H9 (cell line): ENCODE data around the gene BRD7. TPM values are rescaled to one million over a fixed set of nuclear protein-coding genes. Genes with fewer than 3 reads are reported as not detected.

Experiments
- DNase-seq: peaks from one replicate; pipeline ENCODE4 v3.0.0-alpha.2; 2017
- H2AFZ ChIP-seq: one replicate; pipeline ENCODE4 v1.6.1; 2013; ENCODE audit warnings: mild to moderate bottlenecking, low read length, control low read depth, moderate library complexity
- H2AK5ac ChIP-seq: 2 replicates; pipeline ENCODE4 v1.6.1; 2013; ENCODE audit warnings: low read length, control low read depth, mixed read lengths; ENCODE audit not compliant: insufficient read length
- H2BK120ac ChIP-seq: one replicate; pipeline ENCODE4 v1.6.1; 2013; ENCODE audit warnings: low read depth, mild to moderate bottlenecking, low read length, control low read depth, inconsistent platforms; ENCODE audit not compliant: poor library complexity, severe bottlenecking
- H2BK12ac ChIP-seq: 2 replicates; pipeline ENCODE4 v1.6.1; 2013; ENCODE audit warnings: low read length, control low read depth, mixed read lengths, low read depth; ENCODE audit not compliant: insufficient read length
- H2BK15ac ChIP-seq: 2 replicates; pipeline ENCODE4 v1.6.1; 2013; ENCODE audit warnings: low read depth, low read length, control low read depth
- H2BK20ac ChIP-seq: one replicate; pipeline ENCODE4 v1.6.1; 2013; ENCODE audit warnings: low read depth, mild to moderate bottlenecking, low read length, control low read depth, inconsistent platforms; ENCODE audit not compliant: poor library complexity, severe bottlenecking
- H2BK5ac ChIP-seq: 2 replicates; pipeline ENCODE4 v1.6.1; 2013; ENCODE audit warnings: low read length, control low read depth, mixed read lengths; ENCODE audit not compliant: insufficient read length
- H3K14ac ChIP-seq: 2 replicates; pipeline ENCODE4 v1.6.1; 2013; ENCODE audit warnings: low read length, control low read depth; ENCODE audit not compliant: insufficient read depth
- H3K18ac ChIP-seq: 2 replicates; pipeline ENCODE4 v1.6.1; 2013; ENCODE audit warnings: low read depth, mild to moderate bottlenecking, mixed read lengths, low read length, control low read depth; ENCODE audit not compliant: insufficient read length
- H3K23ac ChIP-seq: 2 replicates; pipeline ENCODE4 v1.6.1; 2013; ENCODE audit warnings: low read length, control low read depth, mixed read lengths, low read depth; ENCODE audit not compliant: insufficient read length
- H3K23me2 ChIP-seq: 2 replicates; pipeline ENCODE4 v1.6.1; 2013; ENCODE audit warnings: low read depth, mild to moderate bottlenecking, mixed read lengths, low read length, control low read depth; ENCODE audit not compliant: insufficient read length, poor library complexity, severe bottlenecking
- H3K27ac ChIP-seq: 2 replicates; pipeline ENCODE4 v1.5.1; 2013; ENCODE audit warnings: low read length, control low read depth, mixed read lengths, low read depth; ENCODE audit not compliant: insufficient read length
- H3K27me3 ChIP-seq: 2 replicates; pipeline ENCODE4 v1.6.1; 2013; ENCODE audit warnings: low read length, control low read depth, inconsistent platforms; ENCODE audit not compliant: insufficient read depth
- H3K4ac ChIP-seq: 2 replicates; pipeline ENCODE4 v1.6.1; 2013; ENCODE audit warnings: low read depth, mild to moderate bottlenecking, control low read depth, inconsistent platforms, low read length, moderate library complexity
- H3K4me1 ChIP-seq: 2 replicates; pipeline ENCODE4 v1.6.1; 2013; ENCODE audit warnings: low read length, control low read depth, inconsistent platforms; ENCODE audit not compliant: insufficient read depth
- H3K4me2 ChIP-seq: 2 replicates; pipeline ENCODE4 v1.6.1; 2013; ENCODE audit warnings: low read length, control low read depth, mixed read lengths; ENCODE audit not compliant: insufficient read length, insufficient read depth
- H3K56ac ChIP-seq: 2 replicates; pipeline ENCODE4 v1.6.1; 2013; ENCODE audit warnings: low read depth, mild to moderate bottlenecking, mixed read lengths, low read length, control low read depth; ENCODE audit not compliant: insufficient read length
- H3K79me1 ChIP-seq: 2 replicates; pipeline ENCODE4 v1.6.1; 2013; ENCODE audit warnings: low read depth, mild to moderate bottlenecking, moderate library complexity, low read length, control low read depth, inconsistent platforms; ENCODE audit not compliant: insufficient read depth, poor library complexity, severe bottlenecking
- H3K79me2 ChIP-seq: 2 replicates; pipeline ENCODE4 v1.6.1; 2013; ENCODE audit warnings: low read length, control low read depth, inconsistent platforms; ENCODE audit not compliant: insufficient read depth
- H3K9ac ChIP-seq: 2 replicates; pipeline ENCODE4 v1.6.1; 2013; ENCODE audit warnings: low read length, control low read depth, mixed read lengths; ENCODE audit not compliant: insufficient read length; ENCODE audit errors: extremely low read depth
- H3K9me3 ChIP-seq: one replicate; pipeline ENCODE4 v1.6.1; 2013; ENCODE audit warnings: low read depth, low read length, inconsistent platforms; ENCODE audit not compliant: control insufficient read depth
- H3T11ph ChIP-seq: one replicate; pipeline ENCODE4 v1.6.1; 2013; ENCODE audit warnings: mild to moderate bottlenecking, low read length, control low read depth, inconsistent platforms
- H4K20me1 ChIP-seq: one replicate; pipeline ENCODE4 v1.6.1; 2013; ENCODE audit not compliant: control insufficient read depth, insufficient read length, insufficient read depth
- H4K5ac ChIP-seq: 2 replicates; pipeline ENCODE4 v1.6.1; 2013; ENCODE audit warnings: low read depth, mild to moderate bottlenecking, mixed read lengths, low read length, control low read depth; ENCODE audit not compliant: insufficient read length
- H4K8ac ChIP-seq: replicated peaks from 2 replicates; pipeline ENCODE4 v1.6.1; 2013; ENCODE audit warnings: low read length, control low read depth, mixed read lengths, low read depth; ENCODE audit not compliant: insufficient read length
- H4K91ac ChIP-seq: 2 replicates; pipeline ENCODE4 v1.6.1; 2013; ENCODE audit warnings: low read depth, mild to moderate bottlenecking, moderate library complexity, mixed read lengths, low read length, control low read depth; ENCODE audit not compliant: insufficient read length
- H3K27ac Mint-ChIP-seq, 3 experiments: 2 replicates in 2 of 3; 3 replicates in 1 of 3; pipeline ENCODE4 v1.8.0; 2020 to 2021; ENCODE audit warnings: mixed read lengths in 3 of 3, mild to moderate bottlenecking in 1 of 3, moderate library complexity in 1 of 3
- H3K27me3 Mint-ChIP-seq: 2 replicates; pipeline ENCODE4 v1.8.0; 2021; ENCODE audit warnings: low read depth, mild to moderate bottlenecking, moderate library complexity, mixed read lengths
- H3K36me3 Mint-ChIP-seq, 3 experiments: 2 replicates in 2 of 3; 3 replicates in 1 of 3; pipeline ENCODE4 v1.8.0; 2020 to 2021; ENCODE audit warnings: low read depth in 3 of 3, mixed read lengths in 3 of 3; ENCODE audit not compliant: insufficient read depth in 1 of 3
- H3K4me1 Mint-ChIP-seq, 2 experiments: 2 replicates each; pipeline ENCODE4 v1.8.0; 2020; ENCODE audit warnings: mixed read lengths in 2 of 2
- H3K4me3 Mint-ChIP-seq, 2 experiments: 2 replicates in 1 of 2; 3 replicates in 1 of 2; pipeline ENCODE4 v1.8.0; 2020 to 2021; ENCODE audit warnings: mild to moderate bottlenecking in 2 of 2, mixed read lengths in 2 of 2, moderate library complexity in 1 of 2
- H3K9me3 Mint-ChIP-seq, 2 experiments: 2 replicates in 1 of 2; 3 replicates in 1 of 2; pipeline ENCODE4 v1.8.0; 2020; ENCODE audit warnings: mild to moderate bottlenecking in 2 of 2, mixed read lengths in 2 of 2, moderate library complexity in 1 of 2
- WGBS: extraction: QIAGEN DNeasy Blood & Tissue Kit; methylation state at CpG from one replicate; pipeline ENCODE4 v1.1.7; 2013; ENCODE audit warnings: missing lambda C conversion rate, low lambda C conversion rate, mixed read lengths; ENCODE audit not compliant: insufficient read length; ENCODE audit errors: extremely low coverage; 5-methylcytosine and 5-hydroxymethylcytosine counted together
- total RNA-seq: library from RNA; stranded (reverse); gene quantifications from 2 replicates; pipeline ENCODE4 v1.2.1, GENCODE V29; 2021
- TF ChIP-seq, protein P1 (sequence below): fragments of 200-600 bp; sonication (generic); conservative IDR thresholded peaks from 3 replicates; pipeline ENCODE4 v1.8.0; 2021; ENCODE audit warnings: antibody characterized with exemption, mild to moderate bottlenecking

Gene BRD7
- total RNA-seq, 1 experiment from 2014 or later = 112 TPM

DNA sequence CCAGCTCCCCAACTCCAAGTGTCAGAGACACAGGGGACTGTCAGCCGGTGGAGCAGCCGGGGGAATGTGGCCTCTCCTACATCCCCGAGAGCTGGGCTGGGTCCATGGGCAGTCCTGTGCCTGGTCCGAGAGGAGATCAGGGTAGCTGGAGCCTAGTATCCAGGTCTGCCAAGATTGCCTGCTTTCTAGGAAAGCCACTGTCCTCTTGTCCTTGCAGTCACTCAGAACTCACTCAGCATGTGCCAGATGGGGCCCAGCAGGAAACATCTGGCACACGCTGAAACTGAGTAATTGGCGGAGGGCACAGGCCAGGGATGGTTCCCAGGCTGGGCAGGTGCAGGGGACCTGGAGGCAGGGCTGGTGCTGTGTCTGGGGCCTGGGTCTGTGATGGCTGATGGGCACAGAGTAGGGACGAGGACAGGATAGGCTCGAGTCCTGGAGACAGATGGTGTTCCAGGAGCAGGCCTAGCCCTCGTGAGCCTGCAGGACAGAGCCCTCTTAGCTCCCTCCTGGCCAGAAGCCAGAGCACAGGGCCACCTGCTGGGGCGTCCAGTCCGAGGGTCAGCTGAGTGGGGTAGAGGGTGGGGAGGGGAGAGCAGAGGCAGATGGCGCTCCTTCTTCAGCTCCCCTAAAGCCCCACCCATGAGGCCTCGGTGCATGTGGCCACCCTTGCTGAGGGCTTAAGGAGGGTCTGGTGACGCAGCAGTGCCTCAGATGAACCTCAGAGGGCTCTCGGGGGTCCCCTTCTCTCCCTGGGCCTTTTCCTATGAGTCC is 71.3 kb downstream of the BRD7 start:
- H2BK20ac ChIP-seq = no peak overlapping the region
- no peak overlapping the region for H3K18ac ChIP-seq
- peak overlapping the region in 2 of 3 experiments; percentile 32 to 41; a peak in 2 of 7 replicates for H3K27ac Mint-ChIP-seq

More for the DNA sequence above, 71.3 kb downstream of the BRD7 start:
- no peak overlapping the region for H3K23ac ChIP-seq
- no peaks in the 10 kb centered on the region for H3K27me3 Mint-ChIP-seq
- H3K27me3 ChIP-seq = no peaks in the 10 kb centered on the region
- H3K4me2 ChIP-seq = no peak overlapping the region
- H3K4me1 ChIP-seq = no peaks in the 10 kb centered on the region
- no peaks in the 10 kb centered on the region for H3K36me3 Mint-ChIP-seq
- no peak overlapping the region for H2BK120ac ChIP-seq
- H3K79me1 ChIP-seq = no peaks in the 10 kb centered on the region
- no peak overlapping the region for H3K4ac ChIP-seq
- no peak overlapping the region for H4K5ac ChIP-seq
- H3K27ac ChIP-seq = no peak overlapping the region
- no peak overlapping the region for H4K8ac ChIP-seq
- H3K56ac ChIP-seq = no peak overlapping the region
- no peaks in the 10 kb centered on the region for H4K20me1 ChIP-seq
- peaks cover 2 to 9% of the 10 kb centered on the region in 2 experiments; a peak in 3 of 4 replicates for H3K4me1 Mint-ChIP-seq
- H3K9ac ChIP-seq = no peak overlapping the region
- no peaks in the 10 kb centered on the region for H3K9me3 ChIP-seq
- TF ChIP-seq, protein P1, sequence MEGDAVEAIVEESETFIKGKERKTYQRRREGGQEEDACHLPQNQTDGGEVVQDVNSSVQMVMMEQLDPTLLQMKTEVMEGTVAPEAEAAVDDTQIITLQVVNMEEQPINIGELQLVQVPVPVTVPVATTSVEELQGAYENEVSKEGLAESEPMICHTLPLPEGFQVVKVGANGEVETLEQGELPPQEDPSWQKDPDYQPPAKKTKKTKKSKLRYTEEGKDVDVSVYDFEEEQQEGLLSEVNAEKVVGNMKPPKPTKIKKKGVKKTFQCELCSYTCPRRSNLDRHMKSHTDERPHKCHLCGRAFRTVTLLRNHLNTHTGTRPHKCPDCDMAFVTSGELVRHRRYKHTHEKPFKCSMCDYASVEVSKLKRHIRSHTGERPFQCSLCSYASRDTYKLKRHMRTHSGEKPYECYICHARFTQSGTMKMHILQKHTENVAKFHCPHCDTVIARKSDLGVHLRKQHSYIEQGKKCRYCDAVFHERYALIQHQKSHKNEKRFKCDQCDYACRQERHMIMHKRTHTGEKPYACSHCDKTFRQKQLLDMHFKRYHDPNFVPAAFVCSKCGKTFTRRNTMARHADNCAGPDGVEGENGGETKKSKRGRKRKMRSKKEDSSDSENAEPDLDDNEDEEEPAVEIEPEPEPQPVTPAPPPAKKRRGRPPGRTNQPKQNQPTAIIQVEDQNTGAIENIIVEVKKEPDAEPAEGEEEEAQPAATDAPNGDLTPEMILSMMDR = no peak
- H3K4me3 Mint-ChIP-seq = no peak overlapping the region
- H2AFZ ChIP-seq = no peak overlapping the region
- H3K14ac ChIP-seq = no peak overlapping the region; the same call in 1 of the 2 replicates
- H3K23me2 ChIP-seq = no peaks in the 10 kb centered on the region
- H2BK12ac ChIP-seq = no peak overlapping the region
- H3K9me3 Mint-ChIP-seq = no peaks in the 10 kb centered on the region
- no peak overlapping the region for H2BK15ac ChIP-seq
- no peak overlapping the region for H2BK5ac ChIP-seq
- H3T11ph ChIP-seq = no peak overlapping the region
- peak; percentile 22 for DNase-seq
- no peaks in the 10 kb centered on the region for H3K79me2 ChIP-seq
- H4K91ac ChIP-seq = no peak overlapping the region
- no peak overlapping the region for H2AK5ac ChIP-seq
- WGBS = no CpG with 5 or more reads among the region's 15 CpGs
